AG10803 (cell line): ENCODE measurements around the gene MYOM3.

ENCODE experiments used
- DNase-seq: peaks from one replicate; pipeline ENCODE4 v3.0.0; 2010; ENCODE audit warnings: low read depth
- H3K4me3 ChIP-seq: 2 replicates; pipeline ENCODE4 v1.5.1; 2011; ENCODE audit warnings: mild to moderate bottlenecking, low read length, control low read depth
- TF ChIP-seq, protein P1 (sequence below): conservative IDR thresholded peaks from 2 replicates; pipeline ENCODE4 v1.5.1; 2011; ENCODE audit warnings: mild to moderate bottlenecking, low read length, control low read depth, inconsistent platforms

The MYOM3 gene

DNA sequence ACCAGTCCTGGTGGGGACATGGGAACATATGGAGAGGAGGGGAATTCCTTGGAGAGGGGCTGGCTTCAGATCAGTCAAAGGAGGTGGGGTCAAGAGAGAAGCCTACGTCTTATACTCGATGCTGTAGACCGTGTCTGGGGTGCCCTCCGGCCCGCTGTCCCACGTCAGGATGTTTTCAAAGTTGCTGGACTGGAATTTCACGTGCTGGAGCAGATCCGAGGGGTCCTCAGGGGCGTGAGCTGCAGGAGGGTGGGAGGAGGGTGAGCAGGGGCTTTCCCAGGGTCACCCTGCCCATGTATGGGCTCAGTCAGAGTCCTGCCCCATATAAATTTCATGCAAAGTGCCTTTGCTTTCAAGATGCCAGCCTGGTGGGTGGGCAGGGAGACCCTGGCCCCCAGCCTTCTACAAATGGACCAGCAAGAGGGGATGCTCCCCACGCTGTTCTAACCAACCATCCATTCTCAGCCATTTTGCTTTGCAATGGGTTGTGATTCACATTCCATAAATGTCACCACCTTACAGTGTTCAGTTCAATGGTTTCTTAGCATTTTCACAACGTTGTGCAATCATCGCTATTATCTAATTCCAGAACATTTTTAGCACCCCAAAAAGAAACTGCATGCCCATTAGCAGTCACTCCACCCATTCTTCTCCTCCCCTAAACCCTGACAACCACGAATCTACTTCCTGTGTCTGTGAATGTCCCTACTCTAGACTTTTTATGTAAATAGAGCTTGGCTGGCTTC is 26.7 kb upstream of the MYOM3 start:
- no peak for DNase-seq
- no peak overlapping the region for H3K4me3 ChIP-seq
- TF ChIP-seq, protein P1, sequence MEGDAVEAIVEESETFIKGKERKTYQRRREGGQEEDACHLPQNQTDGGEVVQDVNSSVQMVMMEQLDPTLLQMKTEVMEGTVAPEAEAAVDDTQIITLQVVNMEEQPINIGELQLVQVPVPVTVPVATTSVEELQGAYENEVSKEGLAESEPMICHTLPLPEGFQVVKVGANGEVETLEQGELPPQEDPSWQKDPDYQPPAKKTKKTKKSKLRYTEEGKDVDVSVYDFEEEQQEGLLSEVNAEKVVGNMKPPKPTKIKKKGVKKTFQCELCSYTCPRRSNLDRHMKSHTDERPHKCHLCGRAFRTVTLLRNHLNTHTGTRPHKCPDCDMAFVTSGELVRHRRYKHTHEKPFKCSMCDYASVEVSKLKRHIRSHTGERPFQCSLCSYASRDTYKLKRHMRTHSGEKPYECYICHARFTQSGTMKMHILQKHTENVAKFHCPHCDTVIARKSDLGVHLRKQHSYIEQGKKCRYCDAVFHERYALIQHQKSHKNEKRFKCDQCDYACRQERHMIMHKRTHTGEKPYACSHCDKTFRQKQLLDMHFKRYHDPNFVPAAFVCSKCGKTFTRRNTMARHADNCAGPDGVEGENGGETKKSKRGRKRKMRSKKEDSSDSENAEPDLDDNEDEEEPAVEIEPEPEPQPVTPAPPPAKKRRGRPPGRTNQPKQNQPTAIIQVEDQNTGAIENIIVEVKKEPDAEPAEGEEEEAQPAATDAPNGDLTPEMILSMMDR: no peak

DNA sequence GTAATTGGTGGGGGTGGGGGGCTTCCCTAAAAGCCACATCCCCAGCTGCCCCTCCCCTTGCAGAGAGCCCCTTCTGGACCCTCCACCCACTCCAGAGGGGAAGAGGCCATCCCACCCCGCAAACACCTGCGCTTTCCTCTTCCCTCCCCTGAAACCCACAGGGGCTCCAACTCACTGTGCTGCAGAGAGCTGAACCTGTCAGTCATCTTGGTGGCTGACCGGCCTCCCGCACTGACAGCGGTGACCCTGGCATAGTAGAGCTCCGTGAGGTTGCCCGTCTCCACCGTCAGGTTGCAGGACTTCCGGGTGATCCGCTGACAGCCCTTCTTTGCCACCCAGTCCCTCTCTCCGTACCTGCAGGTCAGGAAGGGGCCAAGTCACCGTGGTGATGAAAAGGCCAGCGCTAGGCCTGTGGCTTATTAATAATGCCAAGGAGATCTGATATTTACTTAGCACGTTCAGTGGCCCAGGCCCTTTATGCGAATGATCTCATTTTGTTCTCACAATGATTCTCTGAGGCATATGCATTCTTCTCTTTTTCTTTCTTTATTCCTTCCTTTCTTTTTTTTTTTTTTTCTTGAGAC is 25.1 kb upstream of the MYOM3 start:
- no peak overlapping the region for H3K4me3 ChIP-seq
- TF ChIP-seq, protein P1: no peak
- DNase-seq: no peak

DNA sequence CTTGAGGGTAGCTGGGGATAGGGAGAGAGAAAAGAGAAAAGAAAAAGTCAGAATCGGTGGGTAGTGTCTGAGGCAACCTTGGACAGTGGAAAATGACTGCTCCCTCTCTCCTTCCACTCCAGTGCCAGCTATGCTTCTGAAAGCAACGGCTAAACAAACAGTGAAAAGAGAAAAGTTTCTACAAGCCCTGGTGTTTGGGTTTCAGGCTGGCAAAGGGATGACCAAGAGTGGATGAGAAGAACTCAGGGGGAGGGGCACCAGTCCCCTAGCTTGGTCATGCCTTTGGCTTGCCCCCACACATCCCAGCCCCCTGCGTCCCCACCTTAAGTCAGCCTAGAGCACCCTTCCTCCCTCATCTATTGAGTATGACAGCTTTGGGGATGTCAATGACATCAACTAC is 22.4 kb upstream of the MYOM3 start:
- TF ChIP-seq, protein P1: no peak
- no peak overlapping the region for H3K4me3 ChIP-seq
- no peak for DNase-seq

DNA sequence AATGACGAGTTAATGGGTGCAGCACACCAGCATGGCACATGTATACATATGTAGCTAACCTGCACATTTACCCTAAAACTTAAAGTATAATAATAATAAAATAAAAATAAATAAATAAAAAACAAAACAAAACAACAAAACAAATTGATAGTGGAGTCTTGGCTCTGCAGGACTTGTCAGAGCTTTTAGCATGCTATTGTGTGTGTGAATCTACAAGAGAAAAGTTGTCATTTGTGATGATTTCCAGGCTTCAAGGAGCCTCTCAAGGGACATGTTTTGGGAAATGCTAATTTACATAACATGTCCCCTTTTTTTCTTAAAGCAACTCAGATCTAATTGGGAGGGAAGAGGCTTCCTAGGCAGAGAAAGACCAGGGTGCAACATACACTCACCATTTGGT is 21.9 kb upstream of the MYOM3 start:
- no peak for DNase-seq
- no peak overlapping the region for H3K4me3 ChIP-seq
- TF ChIP-seq, protein P1: no peak

DNA sequence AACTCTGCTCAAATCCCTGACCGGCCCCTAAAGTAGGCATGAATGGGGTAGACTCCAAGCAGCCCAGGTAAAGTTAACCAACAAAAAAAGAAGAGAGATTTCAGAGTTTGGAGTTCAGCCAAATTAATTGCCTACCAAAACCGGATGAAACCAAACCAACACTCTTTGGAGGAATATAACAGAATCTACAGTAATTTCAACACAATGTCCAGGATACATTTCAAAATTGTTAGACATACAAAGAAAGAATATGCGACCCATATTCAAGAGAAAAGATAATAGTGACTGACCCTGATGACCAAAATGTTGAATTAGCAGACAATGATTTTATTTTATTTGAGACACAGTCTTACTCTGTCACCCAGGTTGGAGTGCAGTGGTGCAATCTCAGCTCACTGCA is 18.4 kb upstream of the MYOM3 start:
- TF ChIP-seq, protein P1: no peak
- H3K4me3 ChIP-seq: no peak overlapping the region
- DNase-seq: no peak

DNA sequence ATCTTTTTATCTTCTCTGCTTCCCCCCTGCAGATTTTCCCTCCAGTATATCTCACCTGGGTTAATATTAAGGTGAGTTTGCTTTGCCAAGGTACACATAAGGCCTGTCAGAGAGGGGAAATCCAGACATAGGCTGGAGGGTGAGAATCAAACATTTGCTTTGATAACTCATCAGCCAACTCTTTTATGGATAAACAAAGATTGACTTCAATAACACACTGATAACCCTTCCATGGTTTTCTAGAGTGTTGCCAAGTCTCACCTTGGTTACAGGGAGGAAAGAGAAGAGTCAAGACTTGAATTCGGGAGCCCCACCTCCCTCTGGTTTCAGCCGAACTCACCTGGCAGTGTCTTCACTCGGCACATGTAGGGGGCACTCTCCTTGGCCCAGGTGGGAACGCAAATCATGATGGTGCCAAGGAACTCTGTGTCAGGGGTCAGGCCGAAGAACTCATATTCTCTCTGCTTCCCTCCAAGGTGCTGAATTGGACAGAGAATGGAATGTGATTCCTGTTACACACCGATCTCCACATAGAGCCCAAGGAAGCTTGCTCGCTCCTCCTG is 15.9 kb upstream of the MYOM3 start:
- no peak for DNase-seq
- no peak overlapping the region for H3K4me3 ChIP-seq
- TF ChIP-seq, protein P1: no peak

DNA sequence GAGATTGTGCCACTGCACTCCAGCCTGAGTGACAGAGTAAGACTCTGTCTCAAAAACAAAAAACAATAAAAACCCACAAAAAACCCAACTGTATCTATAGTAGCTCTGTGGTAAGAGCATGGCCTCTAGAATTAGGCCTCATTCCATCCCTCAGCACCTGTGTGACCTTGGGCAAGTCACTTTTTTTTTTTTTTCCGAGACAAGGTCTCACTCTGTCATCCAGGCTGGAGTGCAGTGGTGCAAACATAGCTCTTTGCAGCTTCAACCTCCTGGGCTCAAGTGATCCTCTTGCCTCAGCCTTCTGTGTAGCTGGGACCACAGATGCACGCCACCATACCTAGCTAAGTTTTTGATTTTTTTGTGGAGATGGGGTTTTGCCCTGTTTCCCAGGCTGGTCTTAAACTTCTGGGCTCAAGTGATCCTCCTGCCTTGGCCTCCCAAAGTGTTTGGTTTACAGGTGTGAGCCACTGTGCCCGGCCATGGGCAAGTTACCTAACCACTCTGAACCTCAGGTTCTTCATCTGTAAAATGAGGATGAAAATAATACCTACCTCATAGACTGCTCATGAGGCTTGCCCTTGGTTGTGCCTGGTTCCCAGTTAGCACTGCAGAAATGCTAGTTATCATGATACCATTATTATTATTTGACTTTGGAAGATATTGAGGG is 15.3 kb upstream of the MYOM3 start:
- H3K4me3 ChIP-seq: no peak overlapping the region
- no peak for DNase-seq

More for the DNA sequence above, 15.3 kb upstream of the MYOM3 start:
- TF ChIP-seq, protein P1: no peak
